HCEC 1CT (cell line): ENCODE results near the gene TNC.

ENCODE experiments used
- DNase-seq: peaks from one replicate; pipeline ENCODE4 v3.0.0-alpha.2; 2017

Gene TNC

GRCh38 chr9:115006660-115007059 is 111.3 kb downstream of the TNC start:
- peak; percentile 92 for DNase-seq

- DNase-seq, result no peak
Measured at GRCh38 chr9:115005322-115005721, 112.6 kb downstream of the TNC start.

- no peak for DNase-seq
Measured at GRCh38 chr9:115004545-115004944, 113.4 kb downstream of the TNC start.

GRCh38 chr9:115002371-115003120 is 115.4 kb downstream of the TNC start:
- no peak for DNase-seq

- peak; percentile 37 for DNase-seq
Measured at GRCh38 chr9:115000217-115000639, 117.7 kb downstream of the TNC start.

GRCh38 chr9:114998326-114998725 is 119.6 kb downstream of the TNC start:
- DNase-seq, result no peak

GRCh38 chr9:114995681-114996221 is 122.2 kb downstream of the TNC start:
- no peak for DNase-seq

GRCh38 chr9:114994768-114995167 is 123.2 kb downstream of the TNC start:
- no peak for DNase-seq

GRCh38 chr9:114991861-114992260 is 126.1 kb downstream of the TNC start:
- DNase-seq, result no peak

- DNase-seq, result no peak
Measured at GRCh38 chr9:114990901-114991300, 127.1 kb downstream of the TNC start.

GRCh38 chr9:114989600-114990410 is 128.2 kb downstream of the TNC start:
- DNase-seq, result no peak

GRCh38 chr9:114988962-114989599 is 128.9 kb downstream of the TNC start:
- DNase-seq, result peak; percentile 6

GRCh38 chr9:114987116-114987515 is 130.8 kb downstream of the TNC start:
- DNase-seq, result no peak

- DNase-seq, result no peak
Measured at GRCh38 chr9:114985959-114986501, 131.9 kb downstream of the TNC start.

- no peak for DNase-seq
Measured at GRCh38 chr9:114981063-114981462, 136.9 kb downstream of the TNC start.

- no peak for DNase-seq
Measured at GRCh38 chr9:114973216-114973615, 144.7 kb downstream of the TNC start.

- DNase-seq, result no peak
Measured at GRCh38 chr9:114972510-114973136, 145.3 kb downstream of the TNC start.
